ENCODE results near the gene PRAME. TPM values are rescaled to one million over a fixed set of nuclear protein-coding genes. Genes with fewer than 3 reads are reported as not detected.

PRAME gene
- total RNA-seq, 1 experiment from 2014 or later: not detected

GRCh38 chr22:22507743-22508273 is 51.3 kb downstream of the PRAME start:
- H3K4me1 ChIP-seq: no peaks in the 10 kb centered on the region
- Mint-ChIP-seq H3K9me3 (ENCODE audit: unreplicated experiment) (peaks cover 28% of the 10 kb centered on the region), H3K4me3 (ENCODE audit: unreplicated experiment) (peak overlapping the region; percentile 69), H3K27me3 (ENCODE audit: insufficient read depth, unreplicated experiment) (no peaks in the 10 kb centered on the region), H3K36me3 (ENCODE audit: insufficient read depth, unreplicated experiment) (peaks cover 5% of the 10 kb centered on the region), H3K4me1 (ENCODE audit: low read depth, unreplicated experiment) (no peaks in the 10 kb centered on the region), H3K27ac (ENCODE audit: unreplicated experiment) (no peak overlapping the region)
- ChIA-PET POLR2A (no interaction called here), CTCF (no interaction called here)
- peaks cover 8% of the 10 kb centered on the region for H3K9me3 ChIP-seq
- H3K27me3 ChIP-seq (replicated peaks; ENCODE audit: control insufficient read depth, insufficient read depth, low read length): no peaks in the 10 kb centered on the region
- intact Hi-C loops (cut with micrococcal nuclease; ENCODE audit: unreplicated experiment): no loop called here
- TF ChIP-seq, protein P1, sequence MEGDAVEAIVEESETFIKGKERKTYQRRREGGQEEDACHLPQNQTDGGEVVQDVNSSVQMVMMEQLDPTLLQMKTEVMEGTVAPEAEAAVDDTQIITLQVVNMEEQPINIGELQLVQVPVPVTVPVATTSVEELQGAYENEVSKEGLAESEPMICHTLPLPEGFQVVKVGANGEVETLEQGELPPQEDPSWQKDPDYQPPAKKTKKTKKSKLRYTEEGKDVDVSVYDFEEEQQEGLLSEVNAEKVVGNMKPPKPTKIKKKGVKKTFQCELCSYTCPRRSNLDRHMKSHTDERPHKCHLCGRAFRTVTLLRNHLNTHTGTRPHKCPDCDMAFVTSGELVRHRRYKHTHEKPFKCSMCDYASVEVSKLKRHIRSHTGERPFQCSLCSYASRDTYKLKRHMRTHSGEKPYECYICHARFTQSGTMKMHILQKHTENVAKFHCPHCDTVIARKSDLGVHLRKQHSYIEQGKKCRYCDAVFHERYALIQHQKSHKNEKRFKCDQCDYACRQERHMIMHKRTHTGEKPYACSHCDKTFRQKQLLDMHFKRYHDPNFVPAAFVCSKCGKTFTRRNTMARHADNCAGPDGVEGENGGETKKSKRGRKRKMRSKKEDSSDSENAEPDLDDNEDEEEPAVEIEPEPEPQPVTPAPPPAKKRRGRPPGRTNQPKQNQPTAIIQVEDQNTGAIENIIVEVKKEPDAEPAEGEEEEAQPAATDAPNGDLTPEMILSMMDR (IDR thresholded peaks at IDR 0.05; ENCODE audit: insufficient read depth in 1 of 2, low read depth in 1 of 2, low read length in 1 of 2, severe bottlenecking in 1 of 2, unreplicated experiment in 1 of 2): no peak
- peak overlapping the region; percentile 55 for H3K4me3 ChIP-seq (ENCODE audit: low read depth, low read length)
- no TSS peak for BruUV-seq (replicated peaks)
- no peaks in the 10 kb centered on the region for H3K36me3 ChIP-seq (ENCODE audit: control insufficient read depth, insufficient read depth, low read length)
- no peak for DNase-seq

- H3K4me1 Mint-ChIP-seq (ENCODE audit: low read depth, unreplicated experiment): no peaks in the 10 kb centered on the region
- H3K27me3 Mint-ChIP-seq (ENCODE audit: insufficient read depth, unreplicated experiment): no peaks in the 10 kb centered on the region
- no TSS peak for BruUV-seq (replicated peaks)
- peaks cover 5% of the 10 kb centered on the region for H3K36me3 Mint-ChIP-seq (ENCODE audit: insufficient read depth, unreplicated experiment)
- POLR2A ChIA-PET: no interaction called here
- H3K9me3 ChIP-seq: peaks cover 8% of the 10 kb centered on the region
- H3K4me3 ChIP-seq (ENCODE audit: low read depth, low read length): no peak overlapping the region
- H3K36me3 ChIP-seq (ENCODE audit: control insufficient read depth, insufficient read depth, low read length): no peaks in the 10 kb centered on the region
- intact Hi-C loops (cut with micrococcal nuclease; ENCODE audit: unreplicated experiment): no loop called here
- TF ChIP-seq, protein P1 (IDR thresholded peaks at IDR 0.05; ENCODE audit: insufficient read depth in 1 of 2, low read depth in 1 of 2, low read length in 1 of 2, severe bottlenecking in 1 of 2, unreplicated experiment in 1 of 2): no peak
- CTCF ChIA-PET: no interaction called here
- no peak overlapping the region for H3K27ac Mint-ChIP-seq (ENCODE audit: unreplicated experiment)
- H3K9me3 Mint-ChIP-seq (ENCODE audit: unreplicated experiment): peaks cover 28% of the 10 kb centered on the region
- no peaks in the 10 kb centered on the region for H3K27me3 ChIP-seq (replicated peaks; ENCODE audit: control insufficient read depth, insufficient read depth, low read length)
- H3K4me3 Mint-ChIP-seq (ENCODE audit: unreplicated experiment): no peak overlapping the region
- no peaks in the 10 kb centered on the region for H3K4me1 ChIP-seq
- DNase-seq: no peak
Measured at GRCh38 chr22:22506736-22507135, 52.3 kb downstream of the PRAME start.

GRCh38 chr22:22498267-22498666 is 60.8 kb downstream of the PRAME start:
- Histone ChIP-seq H3K4me1 (no peaks in the 10 kb centered on the region), H3K36me3 (ENCODE audit: control insufficient read depth, insufficient read depth, low read length) (no peaks in the 10 kb centered on the region), H3K9me3 (no peaks in the 10 kb centered on the region), H3K27me3 (replicated peaks; ENCODE audit: control insufficient read depth, insufficient read depth, low read length) (no peaks in the 10 kb centered on the region), H3K4me3 (ENCODE audit: low read depth, low read length) (no peak overlapping the region)
- Mint-ChIP-seq H3K4me3 (ENCODE audit: unreplicated experiment) (no peak overlapping the region), H3K9me3 (ENCODE audit: unreplicated experiment) (no peaks in the 10 kb centered on the region), H3K27me3 (ENCODE audit: insufficient read depth, unreplicated experiment) (no peaks in the 10 kb centered on the region), H3K27ac (ENCODE audit: unreplicated experiment) (no peak overlapping the region), H3K4me1 (ENCODE audit: low read depth, unreplicated experiment) (no peaks in the 10 kb centered on the region), H3K36me3 (ENCODE audit: insufficient read depth, unreplicated experiment) (peaks cover 6% of the 10 kb centered on the region)
- no peak for DNase-seq
- POLR2A ChIA-PET: no interaction called here
- CTCF ChIA-PET: no interaction called here
- TF ChIP-seq, protein P1 (IDR thresholded peaks at IDR 0.05; ENCODE audit: insufficient read depth in 1 of 2, low read depth in 1 of 2, low read length in 1 of 2, severe bottlenecking in 1 of 2, unreplicated experiment in 1 of 2): no peak
- intact Hi-C loops (cut with micrococcal nuclease; ENCODE audit: unreplicated experiment): no loop called here
- BruUV-seq (replicated peaks): no TSS peak

Other genes starting within 250 kb of the PRAME start
- 3.9 and 4.0 TPM in 2 replicates for gene ZNF280B, start 50.5 kb downstream of the PRAME start, total RNA-seq (2022)
- gene ZNF280A, start 39.0 kb downstream of the PRAME start, total RNA-seq (2022): 2.7 and 2.8 TPM in 2 replicates
- 0.34 TPM in 1 of 2 replicates, not detected in the other for gene GGTLC2, start 85.3 kb upstream of the PRAME start, total RNA-seq (2022)